Stimulated activated CD4-positive, alpha-beta T cell treated with anti-CD3 and anti-CD28 coated beads, Interleukin-15, amount 100 ng/mL, for 1 hour (primary cell): Measurements from ENCODE around the gene ANKRD13A.
"Not testable (repeated sequence)": the region's sequence is repeated elsewhere in the genome, so short reads cannot be mapped to it uniquely, and the experiment has no call there.

Experiments used
- DNase-seq, 2 donors: peaks; one replicate each; pipeline ENCODE4 v3.0.0-alpha.2; 2020; ENCODE audit warnings: low read depth in 1 of 2, low spot score in 1 of 2

Gene ANKRD13A

DNA sequence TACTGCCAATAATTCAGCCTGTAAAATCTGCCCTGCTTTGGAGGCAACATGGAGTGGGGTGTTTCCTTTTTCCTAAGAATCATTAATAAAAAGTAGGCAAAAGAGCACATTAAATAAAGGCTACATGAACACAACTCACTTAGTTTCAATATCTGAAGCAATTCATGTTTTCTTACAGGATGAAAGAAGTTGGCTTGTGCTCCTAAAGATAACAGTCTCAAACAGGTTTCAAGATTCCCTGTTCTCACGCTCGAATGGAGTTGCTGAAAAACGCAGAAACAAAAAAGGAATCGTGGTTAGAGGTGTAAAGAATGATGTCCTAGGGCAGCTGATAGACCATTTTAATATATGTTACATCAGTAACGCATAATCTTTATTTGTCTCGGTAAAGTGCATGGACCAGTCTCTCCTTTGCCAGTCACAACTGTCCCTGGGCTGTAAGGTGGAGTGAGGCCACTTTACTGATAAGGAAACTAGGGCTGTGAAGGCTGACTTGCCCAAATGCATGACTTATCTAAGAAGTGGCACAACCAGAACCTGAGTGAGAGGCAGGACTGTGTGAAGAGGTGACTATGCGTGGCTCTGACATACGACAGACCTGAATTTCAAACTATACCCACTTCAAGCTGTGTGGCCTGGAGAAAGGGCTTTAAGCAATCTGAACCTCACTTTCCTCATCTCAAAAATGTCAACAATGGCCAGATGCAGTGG lies 15.6 kb upstream of the ANKRD13A start:
- no peak for DNase-seq

DNA sequence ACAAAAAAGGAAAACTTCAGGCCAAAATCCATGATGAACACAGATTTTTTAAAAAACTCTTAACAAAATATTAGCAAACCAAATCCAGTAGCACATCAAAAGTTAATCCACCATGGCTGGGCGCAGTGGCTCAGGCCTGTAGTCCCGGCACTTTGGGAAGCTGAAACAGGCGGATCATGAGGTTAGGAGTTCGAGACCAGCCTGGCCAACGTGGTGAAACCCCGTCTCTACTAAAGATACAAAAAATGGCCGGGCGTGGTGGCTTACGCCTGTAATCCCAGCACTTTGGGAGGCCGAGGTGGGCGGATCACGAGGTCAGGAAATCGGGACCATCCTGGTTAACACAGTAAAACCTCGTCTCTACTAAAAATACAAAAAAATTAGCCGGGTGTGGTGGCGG lies 13.0 kb upstream of the ANKRD13A start:
- not testable (repeated sequence) for DNase-seq

DNA sequence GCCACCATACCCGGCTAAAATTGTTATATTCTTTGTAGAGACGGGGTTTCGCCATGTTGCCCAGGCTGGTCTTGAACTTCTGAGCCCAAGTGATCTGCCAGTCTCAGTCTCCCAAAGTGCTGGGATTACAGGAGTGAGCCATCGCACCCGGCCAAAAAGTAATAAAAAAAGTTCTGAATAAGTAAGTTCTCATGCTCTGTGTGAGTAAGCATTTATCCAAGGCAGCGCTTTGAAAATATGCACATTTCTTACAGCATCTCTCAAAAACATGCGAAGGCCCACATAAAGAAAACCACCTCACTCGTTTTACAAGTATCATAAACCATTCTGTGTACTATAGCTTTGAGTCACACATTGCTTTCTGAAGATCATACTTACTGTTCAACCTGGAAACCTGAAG lies 11.6 kb upstream of the ANKRD13A start:
- no peak for DNase-seq

DNA sequence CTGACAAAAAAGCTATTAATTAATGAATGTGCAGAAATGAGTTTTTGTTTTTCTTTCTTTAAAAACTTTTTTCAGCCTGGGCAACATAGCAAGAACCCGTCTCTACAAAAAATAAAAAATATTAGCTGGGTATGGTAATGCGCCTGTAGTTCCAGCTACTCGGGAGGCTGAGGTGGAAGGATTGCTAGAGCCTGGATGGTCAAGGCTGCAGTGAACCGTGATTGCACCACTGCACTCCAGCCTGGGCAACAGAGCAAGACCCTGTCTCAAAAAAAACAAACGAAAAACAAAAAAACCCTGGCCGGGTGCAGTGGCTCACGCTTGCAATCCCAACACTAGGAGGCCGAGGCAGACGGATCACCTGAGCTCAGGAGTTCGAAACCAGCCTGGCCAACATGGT lies 11.0 kb upstream of the ANKRD13A start:
- DNase-seq, result no peak

DNA sequence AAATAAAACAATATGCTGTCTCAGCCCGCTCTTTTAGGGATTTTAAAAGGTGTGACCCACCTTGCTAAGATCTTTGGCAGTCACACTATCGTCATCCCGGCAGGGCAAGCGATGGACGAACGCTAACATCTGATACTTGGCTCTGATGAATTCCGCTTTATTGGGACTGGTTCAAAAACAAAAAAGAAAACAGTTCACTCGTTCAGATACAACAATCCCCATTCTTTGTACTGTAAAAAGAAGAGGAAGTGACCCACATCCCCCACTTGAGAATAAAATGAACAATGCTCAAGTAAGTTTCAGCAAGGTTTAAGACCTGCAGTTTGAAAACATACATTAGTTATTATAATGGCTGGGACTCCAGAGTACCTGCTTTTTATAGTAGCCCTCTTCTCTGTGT lies 10.3 kb upstream of the ANKRD13A start:
- DNase-seq, result no peak

DNA sequence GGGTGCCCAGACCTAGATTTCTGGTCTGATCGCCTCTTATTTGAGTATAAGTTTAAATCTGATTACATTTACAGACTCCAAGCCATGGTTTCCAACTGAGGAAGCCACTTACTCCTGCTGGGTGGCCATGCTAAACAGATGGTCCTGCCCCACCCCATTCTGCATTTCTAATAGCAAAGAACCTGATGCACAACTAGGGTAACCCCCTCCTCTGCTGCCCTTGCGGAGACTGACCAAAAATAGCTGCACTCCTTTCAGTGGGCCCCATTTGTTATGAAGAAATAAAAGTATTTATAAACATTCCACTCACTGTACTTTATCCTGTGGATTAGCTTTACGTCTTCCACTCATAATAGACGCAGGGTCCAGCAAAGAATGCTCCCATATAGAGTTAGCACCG lies 9.8 kb upstream of the ANKRD13A start:
- no peak for DNase-seq

DNA sequence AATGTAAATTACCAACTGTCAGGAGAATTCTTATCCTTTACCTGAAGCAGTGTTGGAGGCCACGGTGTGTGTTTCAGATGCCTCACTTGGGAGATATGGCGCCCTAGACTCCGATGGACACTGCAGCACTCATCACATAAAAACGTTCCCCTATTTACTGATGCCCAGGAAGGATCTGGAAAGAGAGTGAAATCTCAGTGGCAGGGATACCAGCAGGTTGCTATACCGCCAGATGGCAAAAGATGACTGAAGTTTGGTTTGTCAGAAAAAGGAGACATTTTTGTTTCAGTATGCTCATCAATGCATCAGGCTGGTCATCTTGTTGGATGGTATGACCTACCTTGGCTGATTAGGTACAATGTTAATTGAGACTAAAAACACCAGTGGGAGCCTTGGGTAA lies 7.6 kb upstream of the ANKRD13A start:
- no peak for DNase-seq

DNA sequence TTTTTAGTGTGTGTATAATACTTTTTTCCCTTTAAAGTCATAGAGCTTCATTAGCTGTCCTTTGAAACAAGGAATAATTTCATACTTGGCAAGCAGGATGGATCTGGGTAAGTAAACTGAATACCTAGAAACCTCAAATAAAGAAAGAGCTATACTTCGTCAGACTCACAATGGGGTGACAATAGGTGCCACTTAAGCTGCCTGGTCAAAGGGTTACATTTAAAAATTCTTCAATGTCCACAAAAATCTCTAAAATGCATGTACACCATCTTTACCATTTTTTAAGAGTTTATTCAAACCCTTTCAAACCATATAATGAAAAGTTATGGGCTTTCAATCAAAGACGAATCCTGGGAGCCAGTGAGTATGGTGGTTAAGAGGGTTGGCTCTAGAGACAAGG lies 6.1 kb upstream of the ANKRD13A start:
- DNase-seq, result no peak

DNA sequence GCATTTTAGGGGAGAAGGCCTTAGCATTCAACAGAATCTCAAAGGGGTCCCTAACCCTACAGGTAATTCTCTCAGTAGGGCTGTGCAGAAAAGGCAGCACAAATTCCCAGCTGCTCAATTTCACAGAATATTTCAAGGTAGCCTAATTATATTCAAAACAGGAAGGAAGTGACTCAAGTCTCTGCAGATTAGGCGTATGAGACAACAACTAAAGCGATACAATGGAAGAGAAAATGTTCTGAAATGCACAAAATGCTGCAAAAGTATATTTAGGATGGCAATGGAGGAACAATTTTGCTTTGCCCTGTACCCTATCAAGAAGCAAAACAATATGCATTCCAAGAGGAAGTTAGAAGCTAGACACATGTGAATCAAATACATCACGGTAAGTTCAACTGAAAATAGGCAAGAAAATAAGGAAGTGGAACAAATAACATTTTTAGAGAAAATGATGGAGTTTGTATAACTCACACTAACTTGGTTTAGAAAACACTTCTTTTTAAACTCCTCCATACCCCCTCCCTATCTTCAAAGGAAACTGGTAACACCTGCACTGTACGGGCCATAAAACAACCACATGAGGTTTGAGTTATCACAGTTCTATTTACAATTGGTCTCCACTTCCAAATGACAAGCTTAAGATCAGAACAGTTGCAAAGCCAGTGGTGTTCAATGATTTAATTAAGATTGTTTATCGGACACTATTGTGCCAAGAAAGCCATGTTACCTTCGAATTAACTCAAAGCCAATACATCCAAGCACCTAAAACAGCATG lies 4.6 kb upstream of the ANKRD13A start:
- no peak for DNase-seq

DNA sequence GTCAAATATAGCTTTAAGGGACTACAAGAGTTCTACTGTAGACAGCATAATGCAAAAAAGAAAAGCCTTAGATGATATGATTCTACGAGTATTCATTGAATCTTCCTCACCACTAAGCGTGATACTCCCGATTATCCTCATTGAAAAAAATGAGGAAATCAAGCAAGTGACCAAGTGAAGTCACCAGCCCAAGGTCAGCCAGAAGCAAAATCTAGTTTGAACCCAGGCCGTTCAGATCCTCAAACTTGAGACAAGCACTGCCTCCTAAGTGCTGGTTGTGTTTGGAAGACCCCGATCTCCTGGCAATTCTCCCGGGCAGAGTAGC lies 3.9 kb upstream of the ANKRD13A start:
- no peak for DNase-seq

DNA sequence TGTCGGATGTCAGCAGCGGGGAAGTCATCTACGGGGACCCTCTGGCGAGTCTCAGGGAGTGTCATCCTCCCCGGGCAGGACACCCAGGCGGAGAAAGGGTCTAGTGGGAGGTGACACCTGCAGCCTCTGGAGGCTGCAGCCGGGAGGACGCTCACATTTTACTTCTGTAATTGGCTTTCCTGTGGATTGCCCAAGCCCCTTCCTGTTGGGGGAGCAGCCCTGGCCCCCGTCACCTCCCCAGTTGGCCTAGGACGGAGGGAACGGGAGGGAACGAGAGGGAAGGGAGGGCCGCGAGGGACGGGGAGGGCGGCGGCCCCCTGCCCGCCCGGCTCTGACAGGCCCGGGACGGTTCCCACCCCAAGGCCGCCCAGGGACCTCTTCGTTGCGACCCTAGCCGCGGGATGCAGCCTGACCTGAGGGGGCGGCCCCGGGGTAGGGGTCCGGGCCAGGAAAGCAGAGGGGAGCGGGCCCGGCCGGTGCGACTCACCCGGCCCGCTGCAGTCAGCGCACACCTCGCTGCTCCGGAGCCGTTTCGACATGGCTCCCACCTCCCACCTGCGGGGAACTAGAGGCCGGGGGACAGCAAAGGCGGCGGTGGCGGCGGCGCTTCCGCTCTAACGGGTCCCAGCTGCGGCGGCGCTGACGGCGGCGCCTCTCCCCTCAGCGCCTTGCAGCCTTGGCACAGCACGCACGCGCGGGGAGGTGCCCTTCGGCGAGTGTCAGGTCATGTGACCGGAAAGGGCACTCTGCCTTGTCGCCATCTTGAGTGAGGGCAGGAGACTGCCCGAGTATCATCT lies 3.3 kb upstream of the ANKRD13A start, which contains the start of gene GIT2:
GIT2 (minus strand) TSS at position 683 of the 797 bp plus-strand sequence; CDS start at position 539, 144 bp downstream.
- DNase-seq, result peak; percentile 86 to 88

DNA sequence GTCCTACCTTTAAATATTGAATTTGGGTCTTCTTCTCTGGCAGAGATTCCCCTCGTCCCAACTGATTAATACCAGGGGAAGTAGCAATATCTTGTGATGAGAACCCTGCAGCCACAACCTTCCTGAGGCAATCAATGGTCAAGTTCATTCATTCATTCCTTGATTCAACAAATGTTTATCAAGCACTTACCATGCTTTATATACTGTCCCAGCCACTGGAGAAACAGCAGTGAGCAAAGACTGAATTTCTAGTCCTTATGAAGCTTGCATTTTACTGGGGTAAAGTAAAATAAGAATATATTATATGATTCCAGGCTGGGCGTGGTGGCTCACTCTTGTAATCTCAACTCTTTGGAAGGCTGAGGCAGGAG lies 2.8 kb upstream of the ANKRD13A start:
- DNase-seq, result no peak

DNA sequence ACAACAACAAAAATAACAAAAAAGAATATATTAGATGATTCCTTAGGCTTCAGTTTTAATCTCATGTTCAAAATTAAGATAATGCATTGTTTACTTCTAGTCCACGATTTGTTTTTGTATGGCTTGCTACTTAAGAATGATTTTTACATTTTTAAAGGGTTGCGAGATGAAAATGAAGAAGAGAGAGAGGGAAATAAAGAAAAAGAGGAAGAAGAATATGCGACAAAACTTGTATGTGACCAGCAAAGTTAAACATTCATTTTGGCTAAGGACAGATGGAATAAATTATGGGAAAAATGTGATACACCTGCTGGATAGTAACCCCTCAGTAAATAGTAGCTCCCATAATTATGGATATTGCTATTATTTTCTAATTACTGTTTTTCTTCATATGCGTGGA lies 1.8 kb upstream of the ANKRD13A start:
- DNase-seq, result no peak

DNA sequence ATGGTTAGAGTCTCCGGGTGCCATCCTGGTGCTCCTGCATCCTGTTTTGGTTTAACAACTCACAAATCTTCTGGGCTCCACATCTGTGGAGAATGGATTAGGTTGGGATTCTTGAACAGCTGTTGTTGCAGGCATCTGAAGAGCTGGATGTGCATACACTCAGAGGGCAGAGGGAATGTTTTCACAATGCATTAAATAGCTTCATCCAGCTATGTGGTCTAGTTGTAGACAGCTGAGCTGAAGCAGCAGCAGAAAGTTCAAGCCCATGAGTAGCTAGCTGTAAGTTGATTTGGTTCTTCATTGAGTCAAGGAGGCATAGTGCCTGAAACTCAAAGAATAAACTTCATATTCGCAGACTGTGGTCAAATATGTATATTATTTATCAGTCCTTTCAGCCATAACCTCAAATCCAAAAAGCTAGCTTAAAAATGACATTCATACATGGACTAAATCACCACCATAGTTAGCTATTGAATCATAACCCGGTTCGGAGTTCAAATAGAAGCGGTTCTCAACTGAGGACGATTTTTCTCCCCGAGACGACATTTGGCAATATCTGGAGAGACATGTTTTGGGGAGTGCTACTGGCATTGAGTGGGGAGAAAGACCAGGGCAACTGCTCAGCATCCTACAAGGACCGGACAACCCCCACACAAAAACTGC lies 858 bp upstream of the ANKRD13A start:
- no peak for DNase-seq

DNA sequence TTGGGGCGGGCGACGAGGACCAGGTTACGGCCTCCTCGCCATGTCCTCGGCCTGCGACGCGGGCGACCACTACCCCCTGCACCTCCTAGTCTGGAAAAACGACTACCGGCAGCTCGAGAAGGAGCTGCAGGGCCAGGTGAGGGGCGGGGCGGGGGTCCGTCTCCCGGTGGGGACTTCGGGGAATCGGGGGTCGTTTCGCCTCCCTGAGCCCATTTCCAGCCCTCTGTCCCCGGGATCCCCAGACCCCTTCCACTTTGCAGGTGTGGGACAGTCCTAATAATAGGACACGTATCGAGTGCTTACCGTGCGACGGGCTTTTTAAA lies 380 bp downstream of the ANKRD13A start:
- no peak for DNase-seq

DNA sequence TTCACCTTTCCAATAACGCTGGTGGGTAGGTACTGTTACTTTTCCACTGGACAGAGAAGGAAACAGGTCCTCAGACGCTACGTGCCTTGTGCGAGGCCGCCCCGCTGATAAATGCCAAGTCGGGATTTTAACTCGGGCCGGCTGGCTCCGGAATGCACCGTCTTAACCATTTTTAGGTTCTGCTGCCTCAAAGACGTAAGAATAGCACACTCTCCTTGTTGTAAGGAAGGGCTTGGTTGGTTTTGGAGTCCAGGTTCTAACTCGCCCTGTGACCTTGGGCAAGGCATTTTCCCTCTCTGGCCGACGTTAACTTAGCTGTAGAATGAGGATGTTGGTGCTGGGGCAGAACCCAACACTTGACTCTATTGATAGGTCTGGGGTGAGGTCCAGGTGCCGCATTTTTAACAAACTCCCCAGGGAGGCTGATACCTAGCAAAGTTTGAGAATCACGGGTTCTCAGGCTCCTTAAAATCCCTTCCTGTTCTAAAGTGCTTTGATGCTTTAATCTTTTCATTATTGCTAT lies 814 bp downstream of the ANKRD13A start:
- no peak for DNase-seq

DNA sequence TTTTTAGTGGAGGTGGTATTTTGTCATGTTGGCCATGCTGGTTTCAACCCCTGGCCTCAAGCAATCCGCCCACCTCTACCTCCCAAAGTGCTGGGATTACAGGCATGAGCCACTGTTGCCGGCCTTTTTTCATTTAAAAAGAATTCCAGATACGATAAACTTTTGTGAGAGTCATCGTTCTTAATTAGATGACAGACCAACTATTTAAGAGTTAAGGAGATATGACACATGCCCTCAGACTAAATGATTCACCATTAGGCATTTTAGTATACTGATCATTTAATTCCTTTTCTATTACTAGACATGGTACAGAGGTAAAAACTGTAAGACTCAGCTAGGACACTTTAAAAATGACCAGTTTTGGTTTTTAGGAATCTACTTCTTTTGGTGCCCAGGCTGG lies 2.4 kb downstream of the ANKRD13A start:
- no peak for DNase-seq

DNA sequence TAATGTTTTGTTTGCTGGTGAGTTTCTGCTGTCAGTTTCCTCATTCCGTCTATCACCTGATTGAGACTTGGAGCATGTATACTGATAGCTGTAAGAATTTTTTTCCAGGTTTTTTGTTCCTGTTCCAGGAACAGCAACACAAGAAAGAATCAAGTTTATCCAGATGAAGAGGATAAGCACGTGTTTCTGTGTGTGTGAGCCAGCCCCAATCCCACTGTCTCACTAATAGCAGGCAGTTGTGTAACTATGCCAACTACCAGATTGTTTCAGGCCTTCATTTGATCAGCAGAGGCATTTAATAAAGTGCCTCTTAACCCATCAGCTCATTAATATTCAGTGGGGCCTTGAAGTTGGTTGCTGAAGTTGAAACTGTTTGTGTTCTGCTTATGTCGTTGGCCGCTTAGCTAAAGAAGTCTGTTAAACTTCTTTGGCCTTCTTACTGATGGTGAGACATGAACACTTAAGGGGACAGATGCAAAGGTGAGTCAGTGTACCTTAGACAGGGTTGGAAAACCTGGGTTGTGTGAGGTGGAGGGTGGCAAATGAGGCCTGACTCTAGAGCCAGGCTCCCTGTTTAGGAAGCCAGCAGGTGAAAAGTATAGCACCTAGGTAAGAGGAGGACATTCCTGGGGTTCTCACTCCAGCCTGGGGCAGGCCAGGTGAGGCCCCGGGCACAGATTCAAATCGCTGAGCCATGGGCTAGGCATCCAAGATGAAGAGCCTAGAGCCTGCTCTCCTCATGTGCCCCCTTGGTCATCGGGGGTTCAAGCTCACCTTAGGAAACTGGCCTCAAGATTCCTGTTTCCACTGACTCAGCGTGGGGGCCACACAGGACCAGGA lies 3.7 kb downstream of the ANKRD13A start:
- no peak for DNase-seq

DNA sequence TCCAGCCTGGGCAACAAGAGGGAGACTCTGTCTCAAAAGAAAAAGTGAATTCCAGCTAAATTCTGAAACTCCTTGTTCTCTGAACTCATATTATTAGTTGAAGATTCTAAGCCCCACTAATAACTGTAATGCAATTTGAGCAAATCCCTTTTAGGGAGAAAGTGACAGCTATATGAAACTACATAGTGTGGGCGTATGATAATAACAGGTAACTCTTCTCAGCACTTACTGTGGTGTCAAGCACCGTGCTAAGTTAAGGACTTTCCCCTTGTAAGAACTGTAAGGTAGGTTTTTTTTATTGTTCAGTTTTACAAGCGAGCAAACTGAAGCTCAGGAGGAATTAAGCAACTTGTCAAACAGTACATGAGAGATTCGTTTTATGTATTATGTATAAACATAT lies 5.4 kb downstream of the ANKRD13A start:
- DNase-seq, result no peak

DNA sequence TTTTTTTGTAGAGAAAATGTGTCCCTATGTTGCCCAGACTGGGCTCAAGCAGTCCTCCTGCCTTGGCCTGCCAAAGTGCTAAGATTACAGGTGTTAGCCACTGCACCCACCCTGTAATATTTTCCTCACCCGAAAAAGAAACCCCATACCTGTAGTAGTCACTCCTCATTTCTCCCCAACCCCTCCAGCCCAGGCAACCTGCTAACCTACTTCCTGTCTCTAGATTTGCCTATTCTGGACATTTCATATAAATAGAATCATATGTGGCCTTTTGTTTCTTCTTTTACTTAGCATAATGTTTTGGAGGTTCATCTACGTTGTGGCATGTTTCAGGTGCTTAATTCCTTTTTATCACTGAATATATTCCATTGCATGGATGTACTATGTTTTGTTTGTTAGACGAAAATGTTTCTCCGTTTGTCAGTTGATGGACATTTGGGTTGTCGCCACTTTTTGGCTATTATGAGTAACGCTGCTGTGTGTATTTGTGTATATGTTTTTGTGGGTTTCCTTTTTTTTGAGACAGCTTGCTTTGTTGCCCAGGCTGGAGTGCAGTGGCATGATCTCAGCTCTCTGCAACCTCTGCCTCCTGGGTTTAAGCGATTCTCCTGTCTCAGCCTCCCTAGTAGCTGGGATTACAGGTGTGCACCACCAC lies 6.2 kb downstream of the ANKRD13A start:
- no peak for DNase-seq
